ENCODE measurements around the gene PSMD7. TPM values are rescaled to one million over a fixed set of nuclear protein-coding genes. Genes with fewer than 3 reads are reported as not detected.

Gene PSMD7
- total and polyA plus RNA-seq, 10 of the 15 experiments (the other 5 are each of a cell fraction or from before 2014, with no cell fraction given), result 64.3 to 199 (median 100) TPM

DNA sequence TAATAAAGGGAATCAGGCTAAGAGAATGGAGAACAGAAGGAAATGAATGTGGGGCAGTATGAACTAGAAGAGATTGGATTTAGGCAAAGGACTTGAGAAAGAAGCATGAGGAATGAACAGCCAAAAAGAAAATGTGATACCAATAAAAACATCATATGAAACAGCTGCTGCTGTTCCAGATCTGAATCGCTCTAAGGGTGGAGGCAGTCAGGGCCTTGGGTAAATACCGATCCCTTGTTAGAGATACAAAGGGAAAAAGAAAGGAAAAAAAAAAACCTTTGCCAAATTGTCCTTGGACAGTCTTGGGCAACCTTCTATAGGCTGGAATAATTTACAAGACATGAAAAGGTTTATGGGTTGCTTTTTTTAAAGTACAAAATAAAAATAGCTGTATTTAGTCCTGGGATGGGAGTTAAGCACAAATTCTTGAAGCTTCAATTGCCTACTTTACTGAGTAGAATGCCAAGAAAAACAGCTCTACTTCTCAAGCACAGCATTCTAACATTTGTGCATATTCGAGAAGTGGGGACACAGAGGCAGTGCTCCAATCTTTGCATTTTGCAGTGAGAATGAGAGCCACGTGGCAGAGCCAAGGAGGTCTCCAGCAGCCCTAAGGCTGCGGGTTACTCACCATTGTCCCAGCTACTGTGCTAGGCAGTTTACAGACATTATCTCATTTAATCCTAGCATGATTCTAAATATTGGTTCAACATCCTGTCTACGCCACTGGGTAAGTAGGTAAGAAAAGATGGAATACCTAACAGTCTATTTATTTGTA is 43.3 kb upstream of the PSMD7 start:
- Histone ChIP-seq H3K9ac (ENCODE audit: control insufficient read depth, insufficient read depth, low read length) (no peak overlapping the region), H3K27ac (ENCODE audit: control insufficient read depth, insufficient read depth) (no peak overlapping the region), H3K4me3 (no peak overlapping the region), H2AFZ (ENCODE audit: control insufficient read depth, low read depth, low read length) (no peak overlapping the region), H3K27me3 (replicated peaks in 1 of 2; ENCODE audit: control insufficient read depth in 2 of 2, insufficient read depth in 2 of 2, low read length in 1 of 2) (no peaks in the 10 kb centered on the region), H3K79me2 (ENCODE audit: control insufficient read depth, insufficient read depth, low read length) (no peaks in the 10 kb centered on the region), H3K36me3 (ENCODE audit: control insufficient read depth in 2 of 2, insufficient read depth in 2 of 2, low read length in 1 of 2) (no peaks in the 10 kb centered on the region), H3K4me2 (ENCODE audit: control insufficient read depth, insufficient read depth) (no peak overlapping the region), H3K9me3 (replicated peaks; ENCODE audit: control insufficient read depth, insufficient read depth, low read length) (no peaks in the 10 kb centered on the region), H4K20me1 (ENCODE audit: control insufficient read depth, insufficient read depth) (no peaks in the 10 kb centered on the region), H3K4me1 (ENCODE audit: control insufficient read depth, insufficient read depth, low read length) (no peaks in the 10 kb centered on the region)
- in situ Hi-C loops (cut with MboI) (no loop called here), intact Hi-C loops (cut with micrococcal nuclease; ENCODE audit: unreplicated experiment) (no loop called here)
- FAIRE-seq (no peak), DNase-seq (ENCODE audit: low read depth, low spot score) (no peak), ATAC-seq (no peak)
- no TSS peak for BruUV-seq (replicated peaks)
- SMC1A ChIA-PET (ENCODE audit: uncharacterized antibody, unreplicated experiment), result interaction anchor here (1.3 kb wide), 1 partner anchor 260 kb away, joined by 5 read pairs; no protein-coding TSS in a partner anchor
- RAD21 ChIA-PET (ENCODE audit: unreplicated experiment), result no interaction called here
- TF ChIP-seq, protein P1, sequence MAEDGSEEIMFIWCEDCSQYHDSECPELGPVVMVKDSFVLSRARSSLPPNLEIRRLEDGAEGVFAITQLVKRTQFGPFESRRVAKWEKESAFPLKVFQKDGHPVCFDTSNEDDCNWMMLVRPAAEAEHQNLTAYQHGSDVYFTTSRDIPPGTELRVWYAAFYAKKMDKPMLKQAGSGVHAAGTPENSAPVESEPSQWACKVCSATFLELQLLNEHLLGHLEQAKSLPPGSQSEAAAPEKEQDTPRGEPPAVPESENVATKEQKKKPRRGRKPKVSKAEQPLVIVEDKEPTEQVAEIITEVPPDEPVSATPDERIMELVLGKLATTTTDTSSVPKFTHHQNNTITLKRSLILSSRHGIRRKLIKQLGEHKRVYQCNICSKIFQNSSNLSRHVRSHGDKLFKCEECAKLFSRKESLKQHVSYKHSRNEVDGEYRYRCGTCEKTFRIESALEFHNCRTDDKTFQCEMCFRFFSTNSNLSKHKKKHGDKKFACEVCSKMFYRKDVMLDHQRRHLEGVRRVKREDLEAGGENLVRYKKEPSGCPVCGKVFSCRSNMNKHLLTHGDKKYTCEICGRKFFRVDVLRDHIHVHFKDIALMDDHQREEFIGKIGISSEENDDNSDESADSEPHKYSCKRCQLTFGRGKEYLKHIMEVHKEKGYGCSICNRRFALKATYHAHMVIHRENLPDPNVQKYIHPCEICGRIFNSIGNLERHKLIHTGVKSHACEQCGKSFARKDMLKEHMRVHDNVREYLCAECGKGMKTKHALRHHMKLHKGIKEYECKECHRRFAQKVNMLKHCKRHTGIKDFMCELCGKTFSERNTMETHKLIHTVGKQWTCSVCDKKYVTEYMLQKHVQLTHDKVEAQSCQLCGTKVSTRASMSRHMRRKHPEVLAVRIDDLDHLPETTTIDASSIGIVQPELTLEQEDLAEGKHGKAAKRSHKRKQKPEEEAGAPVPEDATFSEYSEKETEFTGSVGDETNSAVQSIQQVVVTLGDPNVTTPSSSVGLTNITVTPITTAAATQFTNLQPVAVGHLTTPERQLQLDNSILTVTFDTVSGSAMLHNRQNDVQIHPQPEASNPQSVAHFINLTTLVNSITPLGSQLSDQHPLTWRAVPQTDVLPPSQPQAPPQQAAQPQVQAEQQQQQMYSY (CRISPR knock-in tag; IDR thresholded peaks at IDR 0.05), result no peak
- TF ChIP-seq DPF2 (IDR thresholded peaks at IDR 0.05) (no peak), BCL11A (IDR thresholded peaks at IDR 0.05; ENCODE audit: low read depth, low read length) (no peak), HCFC1 (IDR thresholded peaks at IDR 0.05; ENCODE audit: low read length) (no peak), TCF7 (IDR thresholded peaks at IDR 0.05; ENCODE audit: borderline replicate concordance) (no peak), NFYB (IDR thresholded peaks at IDR 0.05; ENCODE audit: insufficient read depth, low read depth, low read length) (no peak), NFXL1 (IDR thresholded peaks at IDR 0.05; ENCODE audit: borderline replicate concordance) (no peak), IKZF2 (IDR thresholded peaks at IDR 0.05) (no peak), MXI1 (IDR thresholded peaks at IDR 0.05; ENCODE audit: low read depth, low read length) (no peak), NRF1 (conservative IDR thresholded peaks at IDR 0.05; ENCODE audit: low read depth, low read length) (no peak), CBFB (IDR thresholded peaks at IDR 0.05; ENCODE audit: low read depth) (no peak), YBX1 (IDR thresholded peaks at IDR 0.05) (no peak), ZNF24 (IDR thresholded peaks at IDR 0.05) (no peak), RB1 (IDR thresholded peaks at IDR 0.05; ENCODE audit: borderline replicate concordance) (no peak), FOXK2 (IDR thresholded peaks at IDR 0.05) (no peak), SMAD1 (IDR thresholded peaks at IDR 0.05; ENCODE audit: low read depth, partially characterized antibody) (no peak), SREBF2 (IDR thresholded peaks at IDR 0.05; ENCODE audit: low read length) (no peak), NFYA (IDR thresholded peaks at IDR 0.05; ENCODE audit: borderline replicate concordance, low read depth, low read length) (no peak)
- TF ChIP-seq, protein P2, sequence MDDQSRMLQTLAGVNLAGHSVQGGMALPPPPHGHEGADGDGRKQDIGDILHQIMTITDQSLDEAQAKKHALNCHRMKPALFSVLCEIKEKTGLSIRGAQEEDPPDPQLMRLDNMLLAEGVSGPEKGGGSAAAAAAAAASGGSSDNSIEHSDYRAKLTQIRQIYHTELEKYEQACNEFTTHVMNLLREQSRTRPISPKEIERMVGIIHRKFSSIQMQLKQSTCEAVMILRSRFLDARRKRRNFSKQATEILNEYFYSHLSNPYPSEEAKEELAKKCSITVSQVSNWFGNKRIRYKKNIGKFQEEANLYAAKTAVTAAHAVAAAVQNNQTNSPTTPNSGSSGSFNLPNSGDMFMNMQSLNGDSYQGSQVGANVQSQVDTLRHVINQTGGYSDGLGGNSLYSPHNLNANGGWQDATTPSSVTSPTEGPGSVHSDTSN (IDR thresholded peaks at IDR 0.05; ENCODE audit: insufficient replicate concordance, low read depth, low read length), result no peak
- CTCF ChIA-PET, result interaction anchor here (0.7 kb wide), 1 partner anchor 119 kb away, joined by 5 read pairs; no protein-coding TSS in a partner anchor
- POLR2A ChIA-PET, result no interaction called here
- 33% methylated on average over 6 of the region's 6 CpGs for WGBS (ENCODE audit: insufficient coverage, insufficient replicate concordance, low lambda C conversion rate, missing lambda C conversion rate)
